ENCODE data around the gene GSAP.

GSAP gene

GRCh38 chr7:77339726-77340125, 76.4 kb downstream of the GSAP start:
- no peak overlapping the region for H3K27ac ChIP-seq

DNA sequence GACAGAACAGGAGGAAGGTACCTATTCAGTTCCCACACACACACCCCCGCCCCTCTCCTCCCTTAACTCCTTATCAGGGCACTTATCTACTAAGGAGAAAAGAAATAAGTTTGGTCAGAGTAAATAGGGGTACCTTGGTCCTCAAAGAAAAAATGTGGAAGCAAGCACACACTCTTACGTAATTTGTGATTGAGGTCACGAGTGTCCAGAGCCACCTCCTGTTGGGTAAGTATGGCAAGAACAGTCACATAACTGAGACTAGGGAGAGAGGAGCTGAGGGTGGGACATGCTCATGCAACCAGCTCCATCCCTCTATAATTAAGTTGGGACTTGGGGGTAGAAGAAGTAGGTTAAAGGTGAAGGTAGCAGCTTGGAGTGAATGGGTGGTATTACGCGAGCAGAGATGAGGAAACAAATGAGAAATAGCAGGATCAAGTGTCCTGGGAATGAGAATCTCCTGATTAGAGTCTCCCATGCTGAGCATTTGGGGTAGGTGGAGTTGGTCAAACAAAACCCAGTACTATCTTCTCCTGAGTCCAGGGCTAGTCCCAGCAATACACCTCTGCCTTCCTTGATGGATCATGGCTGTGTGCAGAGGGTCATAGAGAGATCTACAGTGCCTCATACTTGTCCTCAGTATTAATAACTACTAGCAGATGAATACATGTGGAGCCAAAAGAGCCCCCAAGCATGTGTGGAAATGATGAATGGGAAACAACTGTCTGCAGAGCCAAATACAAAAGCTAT, 77.1 kb downstream of the GSAP start:
- Histone ChIP-seq H3K36me3 (ENCODE audit: insufficient read depth) (no peaks in the 10 kb centered on the region), H3K9ac (no peak overlapping the region), H4K20me1 (ENCODE audit: insufficient read depth) (no peaks in the 10 kb centered on the region), H3K27ac (no peak overlapping the region), H3K4me2 (no peak overlapping the region), H3K4me1 (ENCODE audit: low read depth, poor library complexity, severe bottlenecking) (no peaks in the 10 kb centered on the region), H3K79me2 (ENCODE audit: insufficient read depth, low read depth) (no peaks in the 10 kb centered on the region), H3K4me3 (IDR thresholded peaks at IDR 0.05; ENCODE audit: insufficient read depth, low read depth, low read length) (no peak overlapping the region), H2AFZ (ENCODE audit: low read depth) (no peak overlapping the region), H3K27me3 (ENCODE audit: insufficient read depth, low read depth) (no peaks in the 10 kb centered on the region)
- TF ChIP-seq, protein P1, sequence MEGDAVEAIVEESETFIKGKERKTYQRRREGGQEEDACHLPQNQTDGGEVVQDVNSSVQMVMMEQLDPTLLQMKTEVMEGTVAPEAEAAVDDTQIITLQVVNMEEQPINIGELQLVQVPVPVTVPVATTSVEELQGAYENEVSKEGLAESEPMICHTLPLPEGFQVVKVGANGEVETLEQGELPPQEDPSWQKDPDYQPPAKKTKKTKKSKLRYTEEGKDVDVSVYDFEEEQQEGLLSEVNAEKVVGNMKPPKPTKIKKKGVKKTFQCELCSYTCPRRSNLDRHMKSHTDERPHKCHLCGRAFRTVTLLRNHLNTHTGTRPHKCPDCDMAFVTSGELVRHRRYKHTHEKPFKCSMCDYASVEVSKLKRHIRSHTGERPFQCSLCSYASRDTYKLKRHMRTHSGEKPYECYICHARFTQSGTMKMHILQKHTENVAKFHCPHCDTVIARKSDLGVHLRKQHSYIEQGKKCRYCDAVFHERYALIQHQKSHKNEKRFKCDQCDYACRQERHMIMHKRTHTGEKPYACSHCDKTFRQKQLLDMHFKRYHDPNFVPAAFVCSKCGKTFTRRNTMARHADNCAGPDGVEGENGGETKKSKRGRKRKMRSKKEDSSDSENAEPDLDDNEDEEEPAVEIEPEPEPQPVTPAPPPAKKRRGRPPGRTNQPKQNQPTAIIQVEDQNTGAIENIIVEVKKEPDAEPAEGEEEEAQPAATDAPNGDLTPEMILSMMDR (conservative IDR thresholded peaks at IDR 0.05; ENCODE audit: low read depth, low read length): no peak

More at GRCh38 chr7:77339726-77340125, 76.4 kb downstream of the GSAP start:
- Histone ChIP-seq H3K4me3 (IDR thresholded peaks at IDR 0.05; ENCODE audit: insufficient read depth, low read depth, low read length) (no peak overlapping the region), H3K4me2 (no peak overlapping the region), H3K4me1 (ENCODE audit: low read depth, poor library complexity, severe bottlenecking) (no peaks in the 10 kb centered on the region), H3K79me2 (ENCODE audit: insufficient read depth, low read depth) (no peaks in the 10 kb centered on the region), H3K36me3 (ENCODE audit: insufficient read depth) (no peaks in the 10 kb centered on the region), H4K20me1 (ENCODE audit: insufficient read depth) (no peaks in the 10 kb centered on the region), H2AFZ (ENCODE audit: low read depth) (no peak overlapping the region), H3K9ac (no peak overlapping the region), H3K27me3 (ENCODE audit: insufficient read depth, low read depth) (no peaks in the 10 kb centered on the region)
- TF ChIP-seq, protein P1 (conservative IDR thresholded peaks at IDR 0.05; ENCODE audit: low read depth, low read length): no peak

- H3K27ac ChIP-seq: no peak overlapping the region
- no peak overlapping the region for H3K4me3 ChIP-seq (IDR thresholded peaks at IDR 0.05; ENCODE audit: insufficient read depth, low read depth, low read length)
- TF ChIP-seq, protein P1 (conservative IDR thresholded peaks at IDR 0.05; ENCODE audit: low read depth, low read length): no peak
- H2AFZ ChIP-seq (ENCODE audit: low read depth): no peak overlapping the region
- H3K4me1 ChIP-seq (ENCODE audit: low read depth, poor library complexity, severe bottlenecking): no peaks in the 10 kb centered on the region
- no peaks in the 10 kb centered on the region for H3K36me3 ChIP-seq (ENCODE audit: insufficient read depth)
- H4K20me1 ChIP-seq (ENCODE audit: insufficient read depth): no peaks in the 10 kb centered on the region
- H3K4me2 ChIP-seq: no peak overlapping the region
- no peaks in the 10 kb centered on the region for H3K79me2 ChIP-seq (ENCODE audit: insufficient read depth, low read depth)
- H3K9ac ChIP-seq: no peak overlapping the region
- no peaks in the 10 kb centered on the region for H3K27me3 ChIP-seq (ENCODE audit: insufficient read depth, low read depth)
These were observed 77.9 kb downstream of the GSAP start for GRCh38 chr7:77338260-77338659.

- H3K4me2 ChIP-seq: no peak overlapping the region
- TF ChIP-seq, protein P1 (conservative IDR thresholded peaks at IDR 0.05; ENCODE audit: low read depth, low read length): no peak
- no peaks in the 10 kb centered on the region for H3K4me1 ChIP-seq (ENCODE audit: low read depth, poor library complexity, severe bottlenecking)
- no peaks in the 10 kb centered on the region for H3K79me2 ChIP-seq (ENCODE audit: insufficient read depth, low read depth)
- no peak overlapping the region for H3K27ac ChIP-seq
- H3K4me3 ChIP-seq (IDR thresholded peaks at IDR 0.05; ENCODE audit: insufficient read depth, low read depth, low read length): no peak overlapping the region
- no peaks in the 10 kb centered on the region for H3K27me3 ChIP-seq (ENCODE audit: insufficient read depth, low read depth)
- no peaks in the 10 kb centered on the region for H4K20me1 ChIP-seq (ENCODE audit: insufficient read depth)
- H3K36me3 ChIP-seq (ENCODE audit: insufficient read depth): no peaks in the 10 kb centered on the region
- H2AFZ ChIP-seq (ENCODE audit: low read depth): no peak overlapping the region
- no peak overlapping the region for H3K9ac ChIP-seq
These were observed 78.6 kb downstream of the GSAP start for GRCh38 chr7:77337456-77337990.
